Stimulated activated CD8-positive, alpha-beta memory T cell treated with anti-CD3 and anti-CD28 coated beads, Interleukin-4, amount 100 ng/mL, for 48 hours (primary cell): Measurements from ENCODE around the gene INSC.

Experiments
- DNase-seq: peaks from one replicate; pipeline ENCODE4 v3.0.0-alpha.2; 2020

The INSC gene

GRCh38 chr11:15228331-15228849 lies 113.7 kb downstream of the INSC start:
- no peak for DNase-seq

- no peak for DNase-seq
Observed at GRCh38 chr11:15229069-15229468, 114.3 kb downstream of the INSC start.

- DNase-seq: no peak
Observed at GRCh38 chr11:15232496-15232895, 117.8 kb downstream of the INSC start.

- DNase-seq: no peak
Observed at GRCh38 chr11:15233371-15234165, 118.8 kb downstream of the INSC start.

GRCh38 chr11:15234796-15235195 lies 120.1 kb downstream of the INSC start:
- DNase-seq: no peak

GRCh38 chr11:15236559-15236958 lies 121.8 kb downstream of the INSC start:
- DNase-seq: no peak

GRCh38 chr11:15238856-15239255 lies 124.1 kb downstream of the INSC start:
- DNase-seq: no peak

- no peak for DNase-seq
Observed at GRCh38 chr11:15248749-15249148, 134.0 kb downstream of the INSC start.

GRCh38 chr11:15258433-15259165 lies 143.9 kb downstream of the INSC start:
- DNase-seq: no peak

GRCh38 chr11:15266999-15267398 lies 152.3 kb downstream of the INSC start:
- no peak for DNase-seq

GRCh38 chr11:15268598-15268997 lies 153.9 kb downstream of the INSC start:
- no peak for DNase-seq

- DNase-seq: no peak
Observed at GRCh38 chr11:15275141-15275540, 160.4 kb downstream of the INSC start.

GRCh38 chr11:15276621-15277020 lies 161.9 kb downstream of the INSC start:
- no peak for DNase-seq

- no peak for DNase-seq
Observed at GRCh38 chr11:15278128-15278527, 163.4 kb downstream of the INSC start.

- no peak for DNase-seq
Observed at GRCh38 chr11:15280393-15280792, 165.7 kb downstream of the INSC start.

GRCh38 chr11:15282754-15283153 lies 168.0 kb downstream of the INSC start:
- DNase-seq: no peak

- no peak for DNase-seq
Observed at GRCh38 chr11:15286465-15286864, 171.7 kb downstream of the INSC start.

- no peak for DNase-seq
Observed at GRCh38 chr11:15288863-15289262, 174.1 kb downstream of the INSC start.

GRCh38 chr11:15289723-15290122 lies 175.0 kb downstream of the INSC start:
- DNase-seq: no peak

- DNase-seq: no peak
Observed at GRCh38 chr11:15291885-15292284, 177.2 kb downstream of the INSC start.

GRCh38 chr11:15293975-15294620 lies 179.4 kb downstream of the INSC start:
- no peak for DNase-seq

- DNase-seq: no peak
Observed at GRCh38 chr11:15295695-15296094, 181.0 kb downstream of the INSC start.
